GM10266 (cell line): ENCODE measurements around the gene PIGO.

ENCODE experiments used
- DNase-seq: peaks from one replicate; pipeline ENCODE4 v3.0.0; 2012; ENCODE audit errors: extremely low spot score
- CTCF ChIP-seq: IDR thresholded peaks from 2 replicates; pipeline ENCODE4 v1.5.1; 2012; ENCODE audit warnings: mild to moderate bottlenecking, low read depth; ENCODE audit not compliant: control insufficient read depth, insufficient read depth; ENCODE audit errors: missing control alignments

PIGO gene

GRCh38 chr9:35105571-35106342 lies 9.4 kb upstream of the PIGO start:
- peak; percentile 3 for DNase-seq
- TF ChIP-seq CTCF: no peak

GRCh38 chr9:35105126-35105525 lies 8.7 kb upstream of the PIGO start:
- no peak for TF ChIP-seq CTCF
- no peak for DNase-seq

GRCh38 chr9:35104586-35104985 lies 8.2 kb upstream of the PIGO start:
- DNase-seq: peak; percentile 1
- TF ChIP-seq CTCF: no peak

GRCh38 chr9:35103660-35104191 lies 7.3 kb upstream of the PIGO start:
- no peak for TF ChIP-seq CTCF

GRCh38 chr9:35102769-35103659 lies 6.6 kb upstream of the PIGO start, which contains the start of gene STOML2:
STOML2 (minus strand) TSS chr9:35103131; CDS start chr9:35103094, 37 bp downstream.
- TF ChIP-seq CTCF: no peak
- peak; percentile 95 for DNase-seq

More at GRCh38 chr9:35103660-35104191, 7.3 kb upstream of the PIGO start:
- DNase-seq: no peak

- DNase-seq: no peak
- TF ChIP-seq CTCF: no peak
These were observed 6.0 kb upstream of the PIGO start for GRCh38 chr9:35102465-35102768.
